PC-9 (cell line): Measurements from ENCODE around the gene ETV4. TPM values are rescaled to one million over a fixed set of nuclear protein-coding genes. Genes with fewer than 3 reads are reported as not detected.

Experiments
- BruUV-seq: library from RNA; stranded (reverse); fragments of 400-500 nt; replicated peaks from 2 replicates; lab custom pipeline; 2021; lab: Mats Ljungman, UMichigan
- CTCF ChIA-PET: fragments of 300-600 bp; sonication (Branson Sonifier 250); formaldehyde crosslinking; loops from one replicate; lab custom pipeline; 2022; ENCODE audit warnings: antibody characterized with exemption; lab: Charles Lee
- POLR2A ChIA-PET: fragments of 300-600 bp; sonication (Branson Sonifier 250); formaldehyde crosslinking; loops from one replicate; lab custom pipeline; 2022; ENCODE audit warnings: antibody characterized with exemption; ENCODE audit not compliant: unreplicated experiment; lab: Charles Lee
- DNase-seq, 2 experiments: peaks; one replicate each; pipeline versions ENCODE4 v3.0.0 to v3.0.0-alpha.2; 2015 to 2022; ENCODE audit warnings: mixed read lengths in 1 of 2
- H2AFZ ChIP-seq: fragments of 200-600 bp; sonication (generic); 2 replicates; pipeline ENCODE4 v1.8.1; 2017; ENCODE audit warnings: antibody characterized with exemption
- H3F3A ChIP-seq: fragments of 200-600 bp; sonication (generic); 2 replicates; pipeline ENCODE4 v1.8.1; 2017; ENCODE audit warnings: antibody characterized with exemption, mild to moderate bottlenecking, low read depth; ENCODE audit not compliant: insufficient read depth
- H3K27ac ChIP-seq: fragments of 200-600 bp; sonication (generic); 2 replicates; pipeline ENCODE4 v1.6.1; 2016; ENCODE audit warnings: mixed run types
- H3K27me3 ChIP-seq: fragments of 200-600 bp; sonication (generic); 2 replicates; pipeline ENCODE4 v1.6.1; 2016; ENCODE audit warnings: low read depth, mixed run types; ENCODE audit not compliant: insufficient read depth
- H3K36me3 ChIP-seq: fragments of 200-600 bp; sonication (generic); 2 replicates; pipeline ENCODE4 v1.6.1; 2016; ENCODE audit warnings: low read depth, mixed run types
- H3K4me1 ChIP-seq: fragments of 200-600 bp; sonication (generic); replicated peaks from 2 replicates; pipeline ENCODE4 v1.6.1; 2016; ENCODE audit warnings: mixed run types; ENCODE audit not compliant: insufficient read depth
- H3K4me2 ChIP-seq: fragments of 200-600 bp; sonication (generic); 2 replicates; pipeline ENCODE4 v1.6.1; 2017; ENCODE audit warnings: mixed run types
- H3K4me3 ChIP-seq: fragments of 200-600 bp; sonication (generic); 2 replicates; pipeline ENCODE4 v1.6.1; 2016; ENCODE audit warnings: mixed run types
- H3K79me2 ChIP-seq: fragments of 200-600 bp; sonication (generic); 2 replicates; pipeline ENCODE4 v1.6.1; 2017; ENCODE audit warnings: low read depth, mixed run types
- H3K9me2 ChIP-seq: fragments of 200-600 bp; sonication (generic); 2 replicates; pipeline ENCODE4 v1.8.1; 2017; ENCODE audit warnings: mild to moderate bottlenecking; ENCODE audit not compliant: insufficient read depth
- H3K9me3 ChIP-seq: fragments of 200-600 bp; sonication (generic); 2 replicates; pipeline ENCODE4 v1.8.1; 2016; ENCODE audit warnings: low read depth; ENCODE audit not compliant: insufficient read depth
- H4K20me1 ChIP-seq: fragments of 200-600 bp; sonication (generic); 2 replicates; pipeline ENCODE4 v1.8.1; 2017; ENCODE audit not compliant: insufficient read depth
- EZH2 ChIP-seq: fragments of 200-600 bp; sonication (generic); IDR thresholded peaks from 2 replicates; pipeline ENCODE4 v1.8.0; 2017; ENCODE audit warnings: antibody characterized with exemption, low read depth
- intact Hi-C: fragments of 100-400 bp; cut with micrococcal nuclease; formaldehyde crosslinking; loops from one replicate; pipeline ENCODE4 v1.10.0; 2022; ENCODE audit not compliant: unreplicated experiment
- total RNA-seq: library from RNA; stranded (reverse); gene quantifications from 2 replicates; pipeline ENCODE4 v1.2.3, GENCODE V29; 2021
- TF ChIP-seq, protein P1 (sequence below): fragments of 200-600 bp; sonication (generic); conservative IDR thresholded peaks from 2 replicates; pipeline ENCODE4 v1.6.1; 2017; ENCODE audit warnings: mixed run types, antibody characterized with exemption, mild to moderate bottlenecking, moderate library complexity

Gene ETV4
- total RNA-seq, 1 experiment from 2014 or later: 84.2 TPM

DNA sequence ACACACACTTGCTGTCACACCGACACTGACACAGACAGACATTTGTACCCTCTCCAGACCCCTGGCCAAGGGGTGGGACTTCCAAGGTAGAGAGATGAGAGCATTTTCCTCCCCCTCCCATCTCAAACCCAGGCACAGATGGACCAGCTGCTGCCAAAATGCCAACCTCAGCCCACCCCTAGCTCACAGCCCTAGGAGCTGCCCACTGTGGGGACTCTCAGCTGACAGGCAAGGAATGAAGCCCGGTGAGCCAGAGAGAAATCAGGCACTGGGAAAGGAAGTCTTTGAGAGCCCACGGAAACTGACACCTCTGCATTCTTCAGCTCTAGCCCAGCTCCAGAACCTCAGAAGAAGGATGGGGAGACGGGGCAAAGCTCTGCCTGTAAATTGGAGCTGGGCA is 2.8 kb downstream of the ETV4 start:
- ChIA-PET CTCF (interaction anchor here (0.7 kb wide), 1 partner anchor 13 kb away, joined by 5 read pairs; no protein-coding TSS in a partner anchor), POLR2A (interaction anchor here (0.6 kb wide), 1 partner anchor 16 kb away, joined by 4 read pairs; no protein-coding TSS in a partner anchor)
- peak in 1 of 2 experiments; percentile 51 for DNase-seq
- H3K9me2 ChIP-seq: no peaks in the 10 kb centered on the region
- intact Hi-C loops: no loop called here
- H3K9me3 ChIP-seq: no peaks in the 10 kb centered on the region
- H3K36me3 ChIP-seq: peaks cover 9% of the 10 kb centered on the region; the same call in 1 of the 2 replicates
- peaks cover 53% of the 10 kb centered on the region for H3K4me1 ChIP-seq
- H3K4me3 ChIP-seq: peak overlapping the region; percentile 85
- TF ChIP-seq, protein P1, sequence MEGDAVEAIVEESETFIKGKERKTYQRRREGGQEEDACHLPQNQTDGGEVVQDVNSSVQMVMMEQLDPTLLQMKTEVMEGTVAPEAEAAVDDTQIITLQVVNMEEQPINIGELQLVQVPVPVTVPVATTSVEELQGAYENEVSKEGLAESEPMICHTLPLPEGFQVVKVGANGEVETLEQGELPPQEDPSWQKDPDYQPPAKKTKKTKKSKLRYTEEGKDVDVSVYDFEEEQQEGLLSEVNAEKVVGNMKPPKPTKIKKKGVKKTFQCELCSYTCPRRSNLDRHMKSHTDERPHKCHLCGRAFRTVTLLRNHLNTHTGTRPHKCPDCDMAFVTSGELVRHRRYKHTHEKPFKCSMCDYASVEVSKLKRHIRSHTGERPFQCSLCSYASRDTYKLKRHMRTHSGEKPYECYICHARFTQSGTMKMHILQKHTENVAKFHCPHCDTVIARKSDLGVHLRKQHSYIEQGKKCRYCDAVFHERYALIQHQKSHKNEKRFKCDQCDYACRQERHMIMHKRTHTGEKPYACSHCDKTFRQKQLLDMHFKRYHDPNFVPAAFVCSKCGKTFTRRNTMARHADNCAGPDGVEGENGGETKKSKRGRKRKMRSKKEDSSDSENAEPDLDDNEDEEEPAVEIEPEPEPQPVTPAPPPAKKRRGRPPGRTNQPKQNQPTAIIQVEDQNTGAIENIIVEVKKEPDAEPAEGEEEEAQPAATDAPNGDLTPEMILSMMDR: no peak
- TF ChIP-seq EZH2: no peak
- no TSS peak for BruUV-seq
- no peaks in the 10 kb centered on the region for H3K27me3 ChIP-seq
- peaks cover 53% of the 10 kb centered on the region for H3K79me2 ChIP-seq
- no peaks in the 10 kb centered on the region for H4K20me1 ChIP-seq
- H3K27ac ChIP-seq: peak overlapping the region; percentile 94
- H2AFZ ChIP-seq: no peak overlapping the region
- H3K4me2 ChIP-seq: peak overlapping the region; percentile 92
- peaks cover 33% of the 10 kb centered on the region for H3F3A ChIP-seq

DNA sequence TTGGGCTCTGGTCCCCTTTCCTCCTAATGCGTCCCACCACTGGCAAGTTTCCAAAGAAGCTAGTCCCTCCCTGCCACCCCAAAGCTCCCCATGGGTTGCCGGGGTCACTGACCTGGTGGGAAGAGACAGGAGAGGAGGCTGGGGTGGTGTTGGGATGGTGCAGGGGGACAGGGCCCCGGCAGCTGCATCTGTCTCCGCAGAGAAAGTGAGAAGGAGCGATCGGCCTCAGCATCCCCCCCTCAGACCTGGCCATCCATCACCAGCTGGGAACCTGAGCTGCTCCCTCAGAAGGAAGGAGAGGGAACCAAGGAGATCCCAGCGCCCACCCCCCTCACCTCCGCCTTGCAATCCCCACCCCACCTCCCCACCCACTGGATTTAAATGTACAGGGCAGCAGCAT is 3.3 kb downstream of the ETV4 start:
- DNase-seq: no peak
- H3K79me2 ChIP-seq: peaks cover 54% of the 10 kb centered on the region
- H3K9me3 ChIP-seq: no peaks in the 10 kb centered on the region
- POLR2A ChIA-PET: interaction anchor here (0.6 kb wide), 1 partner anchor 14 kb away, joined by 3 read pairs; no protein-coding TSS in a partner anchor
- peak overlapping the region; percentile 92 for H3K4me2 ChIP-seq
- intact Hi-C loops: no loop called here
- no peak for TF ChIP-seq EZH2
- TF ChIP-seq, protein P1: no peak
- peaks cover 33% of the 10 kb centered on the region for H3F3A ChIP-seq
- CTCF ChIA-PET: no interaction called here
- H2AFZ ChIP-seq: no peak overlapping the region
- H4K20me1 ChIP-seq: no peaks in the 10 kb centered on the region
- H3K27me3 ChIP-seq: no peaks in the 10 kb centered on the region
- no TSS peak for BruUV-seq
- H3K9me2 ChIP-seq: no peaks in the 10 kb centered on the region
- peaks cover 9% of the 10 kb centered on the region; the same call in 1 of the 2 replicates for H3K36me3 ChIP-seq
- H3K27ac ChIP-seq: no peak overlapping the region
- no peak overlapping the region; the same call in 1 of the 2 replicates for H3K4me3 ChIP-seq
- H3K4me1 ChIP-seq: peaks cover 58% of the 10 kb centered on the region

DNA sequence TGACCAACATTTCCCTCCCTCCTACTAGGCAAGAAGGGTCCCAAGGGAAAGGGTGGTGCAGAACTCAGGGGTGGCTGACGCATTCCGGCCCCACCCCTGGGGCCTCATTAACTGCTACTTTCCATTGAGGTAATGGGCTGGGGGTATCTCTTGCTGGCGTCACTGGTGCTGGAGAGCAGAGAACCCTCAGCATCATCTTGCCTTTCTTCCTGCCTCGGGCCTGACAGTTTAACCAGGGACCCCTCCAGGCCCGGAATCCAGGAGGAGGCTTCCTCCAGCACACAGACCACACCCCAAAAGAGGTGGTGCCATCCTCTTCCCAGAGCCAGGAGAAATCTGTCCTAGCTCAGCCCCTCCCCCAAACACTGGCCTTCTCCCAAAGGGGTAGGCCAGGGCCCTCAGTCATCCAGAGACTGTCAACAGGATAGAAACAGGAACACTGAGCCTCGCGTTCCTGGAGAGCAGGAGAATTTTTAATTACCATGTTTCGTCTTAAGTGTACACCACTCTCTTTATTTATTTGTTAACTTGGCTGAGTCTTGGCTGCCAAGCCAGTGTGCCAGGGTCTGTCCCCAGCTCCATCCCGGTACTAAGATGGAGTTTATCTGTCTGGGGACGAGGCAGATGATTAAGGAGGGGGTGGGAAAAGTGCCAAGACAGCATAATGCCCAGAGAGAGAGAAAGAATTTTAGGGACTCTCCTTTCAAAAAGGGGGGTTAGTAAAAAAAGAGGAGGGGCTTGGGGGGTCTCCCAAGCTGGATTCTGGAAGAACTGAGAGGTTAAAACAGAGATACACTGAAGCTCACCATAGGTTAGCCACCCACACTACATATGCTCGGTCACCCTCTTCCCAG is 5.1 kb downstream of the ETV4 start:
- Histone ChIP-seq H3K4me2 (no peak overlapping the region), H2AFZ (no peak overlapping the region)

More for the DNA sequence above, 5.1 kb downstream of the ETV4 start:
- Histone ChIP-seq H3K4me3 (no peak overlapping the region), H3K36me3 (peaks cover 9% of the 10 kb centered on the region; the same call in 1 of the 2 replicates), H3K79me2 (peaks cover 54% of the 10 kb centered on the region), H3K27ac (no peak overlapping the region), H4K20me1 (no peaks in the 10 kb centered on the region), H3K9me3 (no peaks in the 10 kb centered on the region), H3K4me1 (peaks cover 68% of the 10 kb centered on the region), H3K9me2 (no peaks in the 10 kb centered on the region), H3F3A (peaks cover 39% of the 10 kb centered on the region), H3K27me3 (no peaks in the 10 kb centered on the region)
- TF ChIP-seq, protein P1: no peak
- no peak for TF ChIP-seq EZH2
- POLR2A ChIA-PET: interaction anchor here (0.6 kb wide), 1 partner anchor 44 kb away, joined by 4 read pairs; no protein-coding TSS in a partner anchor
- no TSS peak for BruUV-seq
- CTCF ChIA-PET: no interaction called here
- DNase-seq: no peak
- intact Hi-C loops: no loop called here
